Hematopoietic multipotent progenitor cell treated with erythropoietin and hydrocortisone succinate and interleukin-3 and kit ligand, for 4 days (in vitro differentiated cells): Measurements from ENCODE around the gene ENO4.

Source experiments
- DNase-seq: peaks from one replicate; pipeline ENCODE4 v3.0.0-alpha.2; 2015

ENO4 gene

DNA sequence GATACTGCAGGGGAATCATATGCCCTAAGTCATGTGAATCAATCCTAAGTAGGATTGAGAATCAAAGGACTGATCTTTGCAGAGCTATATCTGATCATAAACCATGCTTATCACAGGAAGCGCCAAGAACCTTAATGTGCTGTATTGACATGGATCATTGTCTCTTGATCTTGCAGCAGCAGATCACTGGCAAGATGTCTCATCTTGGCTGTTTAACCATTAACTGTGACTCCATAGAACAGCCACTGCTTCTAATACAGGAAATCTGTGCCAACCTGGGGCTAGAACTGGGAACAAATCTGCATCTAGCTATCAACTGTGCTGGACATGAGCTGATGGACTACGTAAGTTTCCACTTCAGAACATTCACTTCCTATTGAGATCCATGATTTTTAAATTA is 21.6 kb downstream of the ENO4 start:
- DNase-seq, result no peak

DNA sequence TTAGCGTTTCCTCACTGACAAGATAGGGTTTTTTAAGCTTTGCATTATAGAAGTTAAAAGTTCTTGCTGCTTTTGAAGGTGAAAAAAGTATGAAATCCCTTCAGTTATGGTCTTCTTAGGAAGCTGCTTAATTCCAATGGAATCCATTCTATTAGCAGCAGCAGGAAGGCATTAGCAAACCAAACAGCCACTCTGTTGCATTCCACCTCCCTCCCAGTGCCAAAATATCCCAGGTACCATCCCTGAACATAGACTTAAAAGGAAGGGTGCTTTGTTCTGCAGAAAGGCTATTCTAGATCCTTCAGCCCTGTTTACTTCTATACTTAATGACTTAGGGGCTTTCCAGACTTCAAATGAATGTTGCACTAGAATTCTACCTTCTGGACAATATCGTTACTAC is 23.8 kb downstream of the ENO4 start:
- DNase-seq, result no peak

DNA sequence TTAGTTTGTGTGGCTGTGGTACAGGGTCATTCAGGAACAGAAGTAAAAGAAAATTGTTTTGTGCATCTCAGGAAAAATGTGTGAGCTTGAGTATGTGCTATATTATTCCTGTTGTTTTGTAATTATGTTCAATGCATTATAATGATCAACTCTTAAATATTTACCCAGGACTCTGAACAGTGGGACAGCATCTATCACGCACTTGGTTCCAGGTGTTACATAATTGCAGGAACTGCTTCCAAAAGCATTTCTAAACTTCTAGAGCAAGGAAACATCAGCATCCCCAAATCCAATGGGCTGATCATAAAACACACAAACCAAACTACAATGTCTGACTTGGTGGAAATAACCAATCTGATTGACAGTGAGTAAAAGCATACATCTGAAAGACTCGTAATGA is 26.6 kb downstream of the ENO4 start:
- DNase-seq, result no peak

DNA sequence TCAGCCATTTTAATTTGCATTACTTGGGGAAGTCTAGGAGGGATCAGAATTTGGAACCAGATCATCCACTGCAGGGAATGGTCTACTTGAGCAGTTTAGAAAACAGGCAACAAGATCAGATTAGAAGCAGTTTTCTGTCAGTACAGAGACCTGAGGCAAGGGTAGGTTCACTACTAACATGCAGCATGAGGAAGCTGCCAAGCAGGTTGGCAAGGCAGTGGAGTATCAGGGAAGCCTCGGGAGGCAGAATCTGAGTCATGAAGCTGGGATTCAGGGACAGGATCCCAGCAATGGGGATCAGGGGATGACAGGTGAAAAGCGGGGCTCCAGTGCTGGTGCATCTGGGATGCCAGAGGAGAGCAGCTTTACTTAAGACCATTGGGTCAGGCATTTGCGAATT is 28.1 kb downstream of the ENO4 start:
- DNase-seq, result no peak

DNA sequence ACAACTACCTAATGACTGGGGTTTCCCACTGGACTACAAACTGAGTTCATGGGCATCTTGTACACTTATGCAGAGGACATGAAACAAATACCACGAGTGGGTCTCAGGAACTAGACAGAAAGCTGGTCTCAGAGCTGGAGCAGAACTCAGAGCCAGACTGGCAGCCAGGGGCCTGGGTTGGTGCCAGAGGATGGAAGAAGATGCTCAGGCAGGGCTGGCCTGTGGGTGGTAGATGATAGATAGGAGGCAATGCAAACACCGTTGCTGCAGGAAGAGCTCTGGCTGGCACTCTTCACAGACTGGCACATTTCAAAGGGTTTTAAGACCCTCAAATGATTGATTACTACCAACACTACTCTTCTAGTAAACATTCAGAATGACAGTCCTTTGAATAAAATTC is 28.8 kb downstream of the ENO4 start:
- no peak for DNase-seq

GRCh38 chr10:116879817-116880216 is 30.5 kb downstream of the ENO4 start:
- no peak for DNase-seq

DNA sequence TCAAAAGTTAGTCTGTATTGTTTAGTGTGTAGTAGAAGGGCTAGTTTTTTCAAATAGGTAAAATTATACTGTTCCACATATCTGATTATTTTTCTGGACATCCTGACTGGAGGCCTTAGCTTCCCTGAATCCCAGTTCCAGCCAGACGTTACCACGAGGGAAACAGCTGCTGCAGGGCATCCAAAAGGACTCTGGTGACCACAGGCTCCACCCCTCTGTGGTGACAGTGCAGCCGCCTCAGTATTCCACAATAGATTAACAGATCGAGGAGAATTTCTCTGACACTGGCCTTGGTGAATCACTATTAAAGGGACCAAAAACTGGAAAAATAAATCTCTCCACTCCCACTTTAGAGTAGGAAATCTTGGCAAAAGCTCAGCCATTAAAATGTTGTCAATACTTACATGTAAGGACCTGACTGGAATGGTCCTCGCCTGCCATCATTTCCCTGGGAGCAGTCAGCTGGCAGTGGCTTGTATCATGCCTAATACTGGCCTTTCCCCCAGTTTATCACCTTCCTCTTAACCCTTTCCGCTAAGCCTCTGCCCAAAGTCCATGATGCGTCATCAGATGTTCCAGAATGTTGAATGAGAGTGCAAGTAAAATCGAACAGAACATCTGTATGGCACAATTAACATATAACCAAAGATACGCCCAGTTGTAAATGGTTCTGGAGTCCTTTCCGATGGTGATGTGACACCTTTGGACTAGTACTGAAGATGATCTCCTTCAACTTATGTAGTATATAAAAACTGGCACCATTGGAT is 31.6 kb downstream of the ENO4 start:
- DNase-seq, result no peak

DNA sequence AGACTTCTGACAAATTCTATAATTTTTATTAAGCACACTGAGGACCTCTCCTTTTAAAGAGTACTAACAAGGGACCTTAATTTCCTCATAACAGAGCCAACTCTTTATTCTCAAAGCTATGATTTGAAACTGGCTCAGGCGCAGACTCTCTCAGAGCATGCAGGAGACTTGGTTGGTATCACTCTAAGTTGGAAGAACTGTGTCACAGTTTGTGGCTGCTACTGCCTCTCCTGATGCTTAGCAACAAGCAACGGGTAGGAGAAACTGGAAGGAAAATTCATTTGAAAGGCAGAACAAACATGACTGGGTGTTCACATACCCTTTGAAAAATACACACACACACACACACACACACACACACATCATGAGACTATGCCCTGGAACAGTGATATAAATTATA is 33.3 kb downstream of the ENO4 start:
- DNase-seq, result no peak

- no peak for DNase-seq
These were observed 37.5 kb downstream of the ENO4 start for GRCh38 chr10:116886772-116887171.

- no peak for DNase-seq
These were observed 39.2 kb downstream of the ENO4 start for GRCh38 chr10:116888380-116889055.

- DNase-seq, result no peak
These were observed 39.8 kb downstream of the ENO4 start for GRCh38 chr10:116889066-116889465.

GRCh38 chr10:116891208-116891607 is 41.9 kb downstream of the ENO4 start:
- peak; percentile 62 for DNase-seq

- peak; percentile 18 for DNase-seq
These were observed 43.8 kb downstream of the ENO4 start for GRCh38 chr10:116892907-116893685.

- DNase-seq, result no peak
These were observed 44.4 kb downstream of the ENO4 start for GRCh38 chr10:116893686-116894037.

DNA sequence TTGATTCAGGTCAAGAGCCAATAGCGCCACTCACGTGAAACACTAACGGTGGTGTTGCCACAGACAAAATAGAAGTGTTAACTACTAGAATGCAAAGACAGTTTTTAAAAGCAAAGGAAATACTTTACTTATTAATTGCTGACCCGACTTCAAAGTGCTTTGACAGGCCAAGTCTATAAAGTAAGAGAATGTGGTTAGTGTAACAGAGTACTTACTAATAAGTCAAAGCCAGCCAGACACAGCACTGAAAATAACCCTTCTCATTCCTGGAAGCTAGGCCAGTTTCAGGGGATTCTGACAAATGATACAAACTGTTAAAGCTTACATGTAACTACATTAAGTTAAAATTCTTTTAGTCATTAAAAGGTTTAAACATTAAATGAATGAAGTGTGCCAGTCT is 50.3 kb downstream of the ENO4 start:
- DNase-seq, result no peak

DNA sequence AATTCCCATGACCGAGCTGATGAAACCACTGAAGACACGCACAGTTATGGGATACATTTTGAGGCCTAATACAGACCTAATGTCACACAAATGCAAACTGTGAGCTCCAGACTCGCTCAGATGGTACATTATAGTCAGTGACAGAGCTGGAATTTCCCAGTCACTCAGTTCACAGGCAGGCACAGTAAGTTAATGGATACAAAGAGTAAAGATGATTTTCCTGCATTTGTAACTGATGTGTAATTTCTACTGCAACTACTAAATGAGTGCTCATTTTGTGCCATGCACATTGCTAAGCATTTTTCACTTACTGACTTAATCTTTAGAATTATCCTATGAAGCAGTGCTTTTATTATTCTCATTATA is 56.5 kb downstream of the ENO4 start:
- no peak for DNase-seq

DNA sequence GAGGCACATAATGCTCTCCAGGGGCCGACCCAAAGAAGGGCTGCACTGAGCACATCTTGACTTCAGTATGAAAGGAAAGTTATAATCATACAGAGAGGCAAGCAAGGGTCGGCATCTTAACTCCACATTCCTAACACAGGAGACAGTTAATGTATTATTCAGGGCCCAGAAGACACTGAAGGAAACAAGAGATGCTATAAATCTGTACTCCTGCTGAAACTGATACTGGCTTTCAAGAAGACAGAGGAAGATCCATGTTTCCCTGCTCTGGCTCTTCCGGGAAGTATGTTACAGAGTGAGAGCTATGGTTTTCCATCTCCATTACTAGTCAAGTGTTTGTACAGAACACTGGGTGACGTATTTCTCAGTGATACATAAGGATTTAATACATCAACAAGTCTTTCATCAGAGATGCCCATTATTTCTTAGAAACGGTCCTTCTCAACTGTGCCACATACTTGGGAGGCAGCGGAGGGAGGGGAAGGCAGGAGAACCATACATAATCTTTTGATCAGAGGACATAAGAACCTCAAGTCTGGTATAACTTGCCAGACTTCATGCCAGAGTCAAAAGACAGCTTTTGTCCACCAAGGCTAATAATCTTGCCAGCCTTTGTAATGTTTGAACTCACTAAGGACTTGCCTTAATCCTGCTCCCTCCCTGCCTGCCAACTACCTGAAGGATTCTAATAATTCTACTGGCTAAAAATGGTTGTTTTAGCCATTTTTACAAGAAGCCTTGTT is 58.1 kb downstream of the ENO4 start:
- no peak for DNase-seq

GRCh38 chr10:116909307-116909706 is 60.0 kb downstream of the ENO4 start:
- no peak for DNase-seq

DNA sequence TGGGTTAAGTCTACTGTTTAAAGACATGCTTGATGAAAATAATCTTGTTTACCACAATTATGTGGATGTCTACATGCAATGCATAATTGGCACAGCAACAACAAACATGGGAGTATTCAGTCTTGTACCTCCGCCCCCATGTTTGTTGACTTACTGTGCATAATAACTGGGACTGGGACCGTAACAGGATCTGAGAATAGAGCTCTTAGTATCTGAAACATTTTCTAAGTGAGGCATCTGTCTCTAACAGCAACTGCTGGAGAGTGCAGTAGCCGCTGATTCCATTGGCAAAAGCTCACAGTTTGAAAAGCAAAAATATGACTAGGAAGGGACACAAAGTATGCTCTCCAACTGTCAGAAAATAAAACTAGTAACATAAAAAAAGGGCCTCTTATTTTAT is 61.6 kb downstream of the ENO4 start:
- no peak for DNase-seq

- DNase-seq, result no peak
These were observed 62.9 kb downstream of the ENO4 start for GRCh38 chr10:116912162-116912561.

GRCh38 chr10:116913695-116914094 is 64.4 kb downstream of the ENO4 start:
- no peak for DNase-seq

GRCh38 chr10:116915340-116915739 is 66.0 kb downstream of the ENO4 start:
- peak; percentile 5 for DNase-seq

- DNase-seq, result no peak
These were observed 68.2 kb downstream of the ENO4 start for GRCh38 chr10:116917481-116917880.
